PFSK-1 (cell line): ENCODE results near the gene PRRC2A.

Source experiments
- POLR2AphosphoS5 ChIP-seq: IDR thresholded peaks from 2 replicates; pipeline ENCODE4 v1.6.1; 2012; ENCODE audit warnings: low read depth, mild to moderate bottlenecking, control low read depth, low read length, moderate library complexity
- SIN3A ChIP-seq: IDR thresholded peaks from 2 replicates; pipeline ENCODE4 v1.6.1; 2012; ENCODE audit warnings: mild to moderate bottlenecking, low read length, moderate library complexity, borderline replicate concordance; ENCODE audit not compliant: insufficient read depth
- TAF1 ChIP-seq: IDR thresholded peaks from 2 replicates; pipeline ENCODE4 v1.6.1; 2012; ENCODE audit warnings: low read length, control low read depth, borderline replicate concordance; ENCODE audit not compliant: insufficient read depth
- TF ChIP-seq, protein P1 (sequence below), 2 experiments: IDR thresholded peaks; 2 replicates each; pipeline versions ENCODE4 v1.6.1 to v1.8.0; 2011 to 2012; ENCODE audit warnings: low read depth in 2 of 2, low read length in 2 of 2, control low read depth in 1 of 2, inconsistent platforms in 1 of 2, mild to moderate bottlenecking in 1 of 2, moderate library complexity in 1 of 2; ENCODE audit not compliant: insufficient read depth in 1 of 2

DNA sequence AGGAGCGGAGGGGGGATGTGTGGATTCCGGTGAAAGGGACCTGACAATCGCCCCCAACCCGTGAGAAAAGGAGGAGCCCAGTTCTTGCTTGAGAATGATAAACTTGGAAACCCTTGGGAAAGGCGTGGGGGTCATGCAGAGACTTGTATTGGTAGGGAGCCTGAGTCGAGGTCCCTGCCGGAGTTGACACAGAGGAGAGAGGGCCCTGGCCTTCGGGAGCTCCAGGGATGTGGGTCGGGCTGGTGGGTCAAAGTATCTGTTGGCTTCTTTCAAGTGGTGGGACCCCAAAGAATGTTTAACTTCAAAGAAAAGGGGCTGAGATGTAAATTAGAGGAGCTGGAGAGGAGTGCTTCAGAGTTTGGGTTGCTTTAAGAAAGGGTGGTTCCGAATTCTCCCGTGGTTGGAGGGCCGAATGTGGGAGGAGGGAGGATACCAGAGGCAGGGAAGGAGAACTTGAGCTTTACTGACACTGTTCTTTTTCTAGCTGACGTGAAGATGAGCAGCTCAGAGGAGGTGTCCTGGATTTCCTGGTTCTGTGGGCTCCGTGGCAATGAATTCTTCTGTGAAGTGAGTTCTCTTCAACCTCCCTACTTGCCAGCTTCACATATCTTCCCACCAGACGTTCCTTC lies 45.9 kb downstream of the PRRC2A start:
- TF ChIP-seq POLR2AphosphoS5 (no peak), SIN3A (no peak), TAF1 (no peak)
- TF ChIP-seq, protein P1, sequence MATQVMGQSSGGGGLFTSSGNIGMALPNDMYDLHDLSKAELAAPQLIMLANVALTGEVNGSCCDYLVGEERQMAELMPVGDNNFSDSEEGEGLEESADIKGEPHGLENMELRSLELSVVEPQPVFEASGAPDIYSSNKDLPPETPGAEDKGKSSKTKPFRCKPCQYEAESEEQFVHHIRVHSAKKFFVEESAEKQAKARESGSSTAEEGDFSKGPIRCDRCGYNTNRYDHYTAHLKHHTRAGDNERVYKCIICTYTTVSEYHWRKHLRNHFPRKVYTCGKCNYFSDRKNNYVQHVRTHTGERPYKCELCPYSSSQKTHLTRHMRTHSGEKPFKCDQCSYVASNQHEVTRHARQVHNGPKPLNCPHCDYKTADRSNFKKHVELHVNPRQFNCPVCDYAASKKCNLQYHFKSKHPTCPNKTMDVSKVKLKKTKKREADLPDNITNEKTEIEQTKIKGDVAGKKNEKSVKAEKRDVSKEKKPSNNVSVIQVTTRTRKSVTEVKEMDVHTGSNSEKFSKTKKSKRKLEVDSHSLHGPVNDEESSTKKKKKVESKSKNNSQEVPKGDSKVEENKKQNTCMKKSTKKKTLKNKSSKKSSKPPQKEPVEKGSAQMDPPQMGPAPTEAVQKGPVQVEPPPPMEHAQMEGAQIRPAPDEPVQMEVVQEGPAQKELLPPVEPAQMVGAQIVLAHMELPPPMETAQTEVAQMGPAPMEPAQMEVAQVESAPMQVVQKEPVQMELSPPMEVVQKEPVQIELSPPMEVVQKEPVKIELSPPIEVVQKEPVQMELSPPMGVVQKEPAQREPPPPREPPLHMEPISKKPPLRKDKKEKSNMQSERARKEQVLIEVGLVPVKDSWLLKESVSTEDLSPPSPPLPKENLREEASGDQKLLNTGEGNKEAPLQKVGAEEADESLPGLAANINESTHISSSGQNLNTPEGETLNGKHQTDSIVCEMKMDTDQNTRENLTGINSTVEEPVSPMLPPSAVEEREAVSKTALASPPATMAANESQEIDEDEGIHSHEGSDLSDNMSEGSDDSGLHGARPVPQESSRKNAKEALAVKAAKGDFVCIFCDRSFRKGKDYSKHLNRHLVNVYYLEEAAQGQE (IDR thresholded peaks at IDR 0.05; ENCODE audit: insufficient read depth in 1 of 2, low read depth in 2 of 2, low read length in 2 of 2) = no peak
